AG09319 (cell line): Measurements from ENCODE around the gene PAMR1.

Experiments used
- DNase-seq: peaks from one replicate; pipeline ENCODE4 v3.0.0-alpha.2; 2010; ENCODE audit warnings: low read depth; ENCODE audit errors: extremely low read depth
- TF ChIP-seq, protein P1 (sequence below): IDR thresholded peaks from 2 replicates; pipeline ENCODE4 v1.5.1; 2011; ENCODE audit warnings: low read depth, mild to moderate bottlenecking, inconsistent platforms, low read length, moderate library complexity

PAMR1 gene

DNA sequence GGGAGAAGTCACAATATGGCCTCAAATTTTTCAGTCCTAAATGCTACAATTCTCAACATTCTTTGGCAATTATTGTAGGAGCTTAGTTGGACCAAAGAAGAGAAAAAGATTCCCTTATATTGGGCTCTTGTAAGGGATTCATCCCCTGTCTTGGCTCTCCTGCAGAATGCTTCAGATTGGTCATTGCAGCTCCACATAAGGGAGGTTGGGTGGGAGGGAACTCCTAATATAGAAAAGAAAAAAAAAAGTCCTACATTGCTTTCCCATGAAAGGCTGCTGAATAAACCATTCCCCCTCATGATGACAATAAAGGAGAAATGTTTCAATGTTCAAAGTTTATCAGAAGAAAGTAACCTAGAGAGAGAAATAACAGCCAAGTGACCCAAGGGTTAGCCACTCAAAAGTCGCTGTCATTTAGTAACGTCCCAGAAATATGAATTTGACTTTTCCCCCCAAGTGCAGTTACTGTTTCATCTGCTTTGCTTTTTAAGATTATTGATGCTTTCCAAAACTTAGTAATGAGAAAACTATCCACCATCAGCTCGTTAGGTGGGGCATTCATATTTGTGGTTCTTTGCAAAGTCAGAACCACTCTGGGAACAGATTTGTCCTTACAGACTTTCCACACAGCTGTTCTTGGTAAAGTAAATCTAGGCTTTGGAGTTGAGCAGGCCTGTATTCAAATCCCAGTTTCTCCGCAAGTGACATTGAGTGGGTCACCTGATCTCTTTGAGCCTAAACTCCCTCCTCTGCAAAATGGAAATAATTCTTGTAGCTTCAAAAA is 101.1 kb downstream of the PAMR1 start:
- no peak for DNase-seq
- TF ChIP-seq, protein P1, sequence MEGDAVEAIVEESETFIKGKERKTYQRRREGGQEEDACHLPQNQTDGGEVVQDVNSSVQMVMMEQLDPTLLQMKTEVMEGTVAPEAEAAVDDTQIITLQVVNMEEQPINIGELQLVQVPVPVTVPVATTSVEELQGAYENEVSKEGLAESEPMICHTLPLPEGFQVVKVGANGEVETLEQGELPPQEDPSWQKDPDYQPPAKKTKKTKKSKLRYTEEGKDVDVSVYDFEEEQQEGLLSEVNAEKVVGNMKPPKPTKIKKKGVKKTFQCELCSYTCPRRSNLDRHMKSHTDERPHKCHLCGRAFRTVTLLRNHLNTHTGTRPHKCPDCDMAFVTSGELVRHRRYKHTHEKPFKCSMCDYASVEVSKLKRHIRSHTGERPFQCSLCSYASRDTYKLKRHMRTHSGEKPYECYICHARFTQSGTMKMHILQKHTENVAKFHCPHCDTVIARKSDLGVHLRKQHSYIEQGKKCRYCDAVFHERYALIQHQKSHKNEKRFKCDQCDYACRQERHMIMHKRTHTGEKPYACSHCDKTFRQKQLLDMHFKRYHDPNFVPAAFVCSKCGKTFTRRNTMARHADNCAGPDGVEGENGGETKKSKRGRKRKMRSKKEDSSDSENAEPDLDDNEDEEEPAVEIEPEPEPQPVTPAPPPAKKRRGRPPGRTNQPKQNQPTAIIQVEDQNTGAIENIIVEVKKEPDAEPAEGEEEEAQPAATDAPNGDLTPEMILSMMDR: no peak

DNA sequence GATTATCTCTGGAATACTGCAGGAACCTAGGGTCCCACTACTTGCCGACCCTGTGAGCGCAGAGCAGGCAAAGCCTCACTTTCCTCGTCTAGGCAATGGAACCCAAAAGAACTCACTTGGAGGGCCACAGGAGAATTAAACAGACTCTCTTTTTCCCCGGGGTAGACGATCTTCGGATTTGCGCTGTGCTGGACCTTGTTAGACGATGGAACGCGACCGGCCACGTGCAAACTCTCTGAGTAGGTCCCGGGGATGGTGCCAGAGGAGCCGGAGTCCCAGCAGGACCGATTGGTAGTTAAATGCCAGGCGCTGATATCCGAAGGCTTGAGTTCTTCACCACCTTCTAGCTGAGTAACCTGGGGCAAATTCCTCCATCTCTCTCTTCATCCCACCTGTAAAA is 105.0 kb downstream of the PAMR1 start:
- DNase-seq: no peak
- TF ChIP-seq, protein P1: no peak

DNA sequence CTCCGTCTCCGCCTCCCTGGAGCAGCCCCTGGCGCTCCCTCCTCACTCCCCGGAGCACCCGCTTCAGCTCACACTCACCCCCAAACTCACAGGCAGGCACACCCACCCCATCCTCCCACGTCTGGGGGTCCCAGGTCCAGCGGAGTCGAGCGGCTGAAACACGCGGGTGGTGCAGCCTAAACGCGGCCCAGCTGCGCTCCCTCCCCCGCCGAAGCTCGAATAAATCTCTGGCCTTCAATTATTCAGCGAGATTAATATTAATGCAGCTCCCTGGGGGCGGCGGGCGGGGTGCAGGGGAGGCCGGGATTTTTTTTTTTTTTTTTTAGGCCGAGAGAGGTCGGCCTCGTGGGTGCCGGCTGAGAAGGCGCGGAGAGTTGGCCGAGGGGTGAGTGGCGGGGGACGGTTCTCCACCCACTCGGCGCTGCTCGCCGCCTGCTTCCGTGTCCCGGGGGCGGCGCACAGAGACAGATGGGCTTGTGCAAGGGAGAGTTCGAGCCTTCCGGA is 105.5 kb downstream of the PAMR1 start:
- DNase-seq: no peak
- TF ChIP-seq, protein P1: no peak

DNA sequence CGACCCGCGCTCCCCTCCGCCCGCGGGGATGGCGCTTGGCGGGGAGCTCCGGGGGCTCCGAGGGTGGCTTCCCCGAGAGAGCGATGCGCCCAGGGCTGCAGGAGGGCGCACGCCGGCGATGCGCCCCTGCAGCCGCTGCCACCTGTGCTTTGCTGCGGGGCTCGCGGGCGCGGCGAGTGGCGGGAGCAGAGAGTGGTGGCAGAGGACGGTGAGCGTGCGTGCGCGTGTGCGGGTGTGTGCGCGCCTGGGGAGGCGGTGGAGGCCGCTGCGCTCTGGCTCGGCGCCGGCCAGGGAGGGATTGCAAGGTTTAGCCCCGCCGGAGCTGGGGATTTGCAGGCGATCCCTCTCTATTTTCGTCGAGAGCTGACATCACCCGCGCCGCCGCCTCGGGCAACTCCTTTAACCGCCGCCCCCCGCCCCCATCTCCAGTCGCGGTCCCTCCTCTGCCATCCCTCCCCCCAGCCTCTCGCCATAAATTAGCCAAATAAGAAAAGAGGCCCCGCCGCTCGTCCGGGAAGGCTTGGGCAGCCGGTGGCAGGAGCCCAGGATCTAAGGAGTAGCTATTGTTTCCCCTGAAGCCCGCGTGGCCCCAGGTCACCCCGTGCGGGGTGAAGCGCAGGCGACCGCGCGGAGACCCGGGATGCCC is 106.1 kb downstream of the PAMR1 start, which contains the start of gene SLC1A2:
SLC1A2 (minus strand) TSS at position 375 of the 646 bp plus-strand sequence. CDS start 592 bp downstream, outside the sequence.
- TF ChIP-seq, protein P1: no peak

DNA sequence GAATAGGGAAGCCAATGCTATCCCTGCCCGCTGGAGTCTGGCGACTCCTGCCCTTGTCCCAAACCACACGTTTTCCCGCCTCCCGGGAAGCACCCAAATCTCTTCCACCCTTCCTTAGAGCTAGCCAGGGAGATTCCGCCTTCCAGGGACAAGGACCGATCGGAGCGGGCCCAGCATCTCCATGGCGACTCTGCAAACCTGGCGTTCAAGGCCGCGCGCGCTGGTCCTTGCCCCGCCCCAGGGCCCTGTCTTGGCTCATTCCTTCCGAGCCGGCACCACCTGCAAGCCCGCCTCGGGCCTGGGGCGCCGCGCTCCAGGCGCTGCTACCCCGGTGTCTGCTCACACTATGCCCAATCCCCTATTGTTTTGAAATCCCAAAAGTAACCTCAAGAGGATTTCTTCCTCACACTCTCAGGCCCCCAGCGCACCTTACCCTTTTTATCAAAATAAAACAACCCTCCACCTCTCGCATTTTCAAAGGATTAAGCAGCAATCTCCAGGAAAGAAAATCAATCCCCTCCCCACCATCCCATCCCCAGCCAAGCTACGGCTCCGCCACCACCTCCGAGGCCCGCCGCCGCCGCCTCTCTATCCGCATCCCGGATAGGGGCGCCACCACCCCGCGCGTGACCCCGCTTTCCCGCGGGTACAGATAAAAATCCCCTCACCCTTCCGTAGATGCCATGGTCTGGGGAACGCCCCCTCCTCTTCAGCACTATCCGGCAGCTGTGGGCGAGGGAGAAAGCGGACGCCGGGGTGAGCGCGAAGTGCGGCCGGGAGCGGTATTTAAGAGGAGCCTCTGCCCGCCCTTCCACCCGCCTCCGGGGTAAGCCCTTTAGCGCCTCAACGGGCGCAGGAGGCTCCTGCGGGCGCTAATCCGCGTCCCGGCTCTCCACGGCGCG is 106.9 kb downstream of the PAMR1 start:
- DNase-seq: no peak

More for the DNA sequence above, 106.1 kb downstream of the PAMR1 start, which contains the start of gene SLC1A2:
- DNase-seq: no peak

DNA sequence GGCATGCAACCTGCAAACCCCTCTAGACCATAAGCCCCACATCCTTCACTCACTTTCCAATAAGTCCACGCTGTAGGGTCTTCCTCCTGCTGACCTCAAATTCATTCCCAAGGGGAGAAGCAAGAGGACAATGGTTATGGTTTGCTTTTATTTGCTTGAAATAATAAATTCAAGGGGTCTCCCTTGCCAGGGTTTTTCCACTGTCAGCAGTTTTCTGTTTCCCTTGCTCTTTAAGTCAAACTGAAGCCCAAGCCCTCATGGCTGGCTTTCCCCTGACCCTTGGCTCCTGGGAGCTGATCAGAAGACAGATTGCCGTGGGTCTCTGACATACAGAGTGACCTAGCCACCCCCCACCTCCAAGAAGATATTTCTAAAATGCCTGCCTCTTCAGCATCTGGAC is 109.9 kb downstream of the PAMR1 start:
- no peak for DNase-seq

More for the DNA sequence above, 106.9 kb downstream of the PAMR1 start:
- TF ChIP-seq, protein P1: no peak

More for the DNA sequence above, 109.9 kb downstream of the PAMR1 start:
- TF ChIP-seq, protein P1: no peak
